Endothelial cell of umbilical vein (primary cell): Measurements from ENCODE around the gene MLC1. TPM values are rescaled to one million over a fixed set of nuclear protein-coding genes. Genes with fewer than 3 reads are reported as not detected.

Experiments
- BruUV-seq: library from RNA; stranded (reverse); fragments of 400-500 nt; replicated peaks from 2 replicates; lab custom pipeline; 2021; lab: Mats Ljungman, UMichigan
- CTCF ChIA-PET: fragments of 300-600, 350-600 bp; sonication (Branson Sonifier 250); formaldehyde crosslinking; loops from one replicate; lab custom pipeline; 2021; ENCODE audit warnings: antibody characterized with exemption, inconsistent platforms; lab: Charles Lee
- POLR2A ChIA-PET: fragments of 300-600, 350-600 bp; sonication (Branson Sonifier 250); formaldehyde crosslinking; loops from one replicate; lab custom pipeline; 2021; ENCODE audit warnings: antibody characterized with exemption, inconsistent platforms; lab: Charles Lee
- DNase-seq: peaks from one replicate; pipeline ENCODE4 v3.0.0-alpha.2; 2011; ENCODE audit warnings: low read depth, low spot score
- FAIRE-seq: peaks from 2 replicates; lab custom pipeline; 2011; peaks lifted over from hg19 to GRCh38; lab: Jason Lieb, UNC
- H2AFZ ChIP-seq: 2 replicates; pipeline ENCODE4 v1.6.0; 2012; ENCODE audit warnings: low read depth, low read length, control low read depth, inconsistent platforms
- H3K27ac ChIP-seq: 2 replicates; pipeline ENCODE4 v1.5.1; 2011; ENCODE audit warnings: low read depth, mild to moderate bottlenecking, control low read depth, low read length, moderate library complexity; ENCODE audit not compliant: insufficient read depth
- H3K27me3 ChIP-seq, 2 experiments: 2 replicates each; pipeline versions ENCODE4 v1.6.0 to v1.6.1; 2011; ENCODE audit warnings: low read length in 2 of 2, mixed read lengths in 1 of 2; ENCODE audit not compliant: control insufficient read depth in 2 of 2, insufficient read depth in 2 of 2
- H3K36me3 ChIP-seq, 2 experiments: 2 replicates in 1 of 2; 3 replicates in 1 of 2; pipeline ENCODE4 v1.5.1; 2011; ENCODE audit warnings: low read length in 2 of 2, mild to moderate bottlenecking in 1 of 2, moderate library complexity in 1 of 2; ENCODE audit not compliant: control insufficient read depth in 2 of 2, insufficient read depth in 2 of 2; ENCODE audit errors: extremely low read depth in 1 of 2
- H3K4me1 ChIP-seq: 3 replicates; pipeline ENCODE4 v1.5.1; 2011; ENCODE audit warnings: mild to moderate bottlenecking, low read length; ENCODE audit not compliant: control insufficient read depth, insufficient read depth; ENCODE audit errors: extremely low read depth
- H3K4me2 ChIP-seq: 2 replicates; pipeline ENCODE4 v1.6.1; 2011; ENCODE audit warnings: low read length, control low read depth, mixed read lengths; ENCODE audit not compliant: insufficient read depth
- H3K4me3 ChIP-seq, 3 experiments: fragments of 200-600 bp in 1 of 3; sonication (generic), shearing (Covaris generic) in 1 of 3; replicated peaks in 1 of 3; 2 replicates each; pipeline ENCODE4 v1.5.1; 2011 to 2016; ENCODE audit warnings: control low read depth in 3 of 3, low read length in 3 of 3, mild to moderate bottlenecking in 2 of 3, inconsistent platforms in 1 of 3, low read depth in 1 of 3, moderate library complexity in 1 of 3; ENCODE audit not compliant: insufficient read depth in 1 of 3
- H3K79me2 ChIP-seq: 2 replicates; pipeline ENCODE4 v1.6.0; 2012; ENCODE audit warnings: low read length, inconsistent platforms; ENCODE audit not compliant: control insufficient read depth, insufficient read depth
- H3K9ac ChIP-seq: replicated peaks from 2 replicates; pipeline ENCODE3; 2011; ENCODE audit warnings: low read length, control low read depth; ENCODE audit not compliant: insufficient read depth; ENCODE audit errors: extremely low read depth
- H3K9me1 ChIP-seq: replicated peaks from 3 replicates; pipeline ENCODE4 v1.6.0; 2011; ENCODE audit warnings: mild to moderate bottlenecking, low read length; ENCODE audit not compliant: control insufficient read depth, insufficient read depth; ENCODE audit errors: extremely low read depth
- H3K9me3 ChIP-seq: replicated peaks from 2 replicates; pipeline ENCODE4 v1.5.1; 2012; ENCODE audit warnings: low read length, inconsistent platforms; ENCODE audit not compliant: control insufficient read depth, insufficient read depth
- H4K20me1 ChIP-seq: replicated peaks from 2 replicates; pipeline ENCODE3; 2011; ENCODE audit warnings: mild to moderate bottlenecking, low read length; ENCODE audit not compliant: control insufficient read depth, insufficient read depth; ENCODE audit errors: extremely low read depth
- CTCF ChIP-seq, 2 donors: IDR thresholded peaks; 1 replicate in 1 of 2; 2 replicates in 1 of 2; pipeline ENCODE4 v1.5.1; 2011; ENCODE audit warnings: low read length in 2 of 2, mild to moderate bottlenecking in 2 of 2, moderate library complexity in 2 of 2, control low read depth in 1 of 2, inconsistent platforms in 1 of 2, low read depth in 1 of 2; ENCODE audit not compliant: insufficient read depth in 1 of 2; ENCODE audit errors: extremely low read depth in 1 of 2
- EZH2 ChIP-seq: IDR thresholded peaks from 2 replicates; pipeline ENCODE4 v1.6.1; 2012; ENCODE audit warnings: borderline replicate concordance, low read depth, mild to moderate bottlenecking, moderate library complexity, low read length, inconsistent platforms; ENCODE audit not compliant: severe bottlenecking
- FOS ChIP-seq: IDR thresholded peaks from 2 replicates; pipeline ENCODE4 v1.6.1; 2011; ENCODE audit warnings: mild to moderate bottlenecking, low read length, moderate library complexity, borderline replicate concordance; ENCODE audit not compliant: insufficient read depth
- GATA2 ChIP-seq: IDR thresholded peaks from 2 replicates; pipeline ENCODE4 v1.7.0; 2011; ENCODE audit warnings: low read depth, mild to moderate bottlenecking, moderate library complexity, mixed read lengths, low read length; ENCODE audit not compliant: insufficient read length, insufficient read depth
- JUN ChIP-seq: IDR thresholded peaks from 2 replicates; pipeline ENCODE4 v1.6.1; 2011; ENCODE audit warnings: borderline replicate concordance, low read depth; ENCODE audit not compliant: insufficient read length, insufficient read depth
- MAX ChIP-seq: IDR thresholded peaks from 2 replicates; pipeline ENCODE4 v1.6.1; 2011; ENCODE audit not compliant: insufficient read depth, insufficient read length
- MYC ChIP-seq: IDR thresholded peaks from one replicate; pipeline ENCODE4 v1.6.1; 2011; ENCODE audit warnings: mild to moderate bottlenecking, low read depth, low read length
- POLR2A ChIP-seq: IDR thresholded peaks from 2 replicates; pipeline ENCODE4 v1.6.1; 2012; ENCODE audit warnings: low read depth, mild to moderate bottlenecking, control low read depth, low read length
- POLR2AphosphoS5 ChIP-seq: IDR thresholded peaks from 2 replicates; pipeline ENCODE4 v1.6.1; 2012; ENCODE audit warnings: low read depth, mild to moderate bottlenecking, control low read depth, low read length, moderate library complexity; ENCODE audit not compliant: insufficient read depth
- dilution Hi-C: fragments of 300-500 bp; cut with MboI; formaldehyde crosslinking; loops from one replicate; pipeline ENCODE4 v1.15.0; 2019; ENCODE audit warnings: low sequenced_read_pairs; ENCODE audit not compliant: extremely low pct_ligation_motif_present
- intact Hi-C: fragments of 100-400 bp; cut with micrococcal nuclease; formaldehyde crosslinking; loops from one replicate; pipeline ENCODE4 v1.10.0; 2022
- polyA plus RNA-seq, 4 experiments: library from polyadenylated mRNA; depleted of rRNA in 3 of 4; stranded (reverse) in 3 of 4; unstranded in 1 of 4; fragments of >200 nt; gene quantifications; 2 replicates each; pipeline versions ENCODE4 v1.2.1 to v1.2.3, GENCODE V29; 2011 to 2012; ENCODE audit warnings: missing spikeins in 1 of 4
- total RNA-seq: library from RNA; stranded (reverse); gene quantifications from 2 replicates; pipeline ENCODE4 v1.2.3, GENCODE V29; 2021

MLC1 gene
- total and polyA plus RNA-seq, 2 donors (not counting 3 experiments of a cell fraction or from before 2014, with no cell fraction given): not detected

DNA sequence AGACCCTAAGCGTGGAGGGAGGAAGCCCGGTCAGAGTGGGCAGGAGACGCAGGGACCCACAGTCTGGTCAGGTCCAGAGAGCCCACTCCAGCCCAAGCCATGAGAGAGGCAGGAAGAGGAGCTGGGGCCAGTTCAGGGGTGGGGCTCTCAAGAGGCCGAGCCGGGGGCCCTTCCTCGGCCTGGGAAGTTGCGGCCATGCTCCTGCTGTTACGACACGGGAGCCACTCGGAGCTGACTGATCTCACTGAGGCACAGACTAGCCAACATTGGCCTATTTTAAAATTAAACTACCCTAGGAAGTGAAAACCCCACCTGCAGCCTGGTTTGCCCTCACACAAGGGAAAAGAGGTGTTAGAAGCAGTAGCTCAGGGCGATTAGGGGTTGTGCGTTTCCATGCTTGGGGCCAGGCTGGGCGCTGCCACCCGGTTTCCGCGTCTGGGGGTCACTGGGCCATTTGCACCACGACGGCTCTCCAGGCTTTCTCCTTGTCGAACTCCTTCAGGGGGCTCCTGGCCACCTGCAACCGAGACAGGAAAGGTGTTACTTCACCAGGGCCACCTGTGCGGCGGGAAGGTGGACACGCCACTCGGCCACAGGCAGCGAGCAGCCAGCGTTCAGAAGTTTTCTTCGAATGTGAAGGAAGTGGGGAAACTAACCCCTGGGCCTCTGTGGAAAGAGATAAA lies 23.9 kb downstream of the MLC1 start:
- Histone ChIP-seq H3K4me1 (no peaks in the 10 kb centered on the region), H3K27ac (no peak overlapping the region), H2AFZ (no peak overlapping the region), H3K27me3 (peaks cover 10 to 19% of the 10 kb centered on the region in 2 experiments), H3K4me3 (no peak overlapping the region), H3K79me2 (no peaks in the 10 kb centered on the region), H4K20me1 (no peaks in the 10 kb centered on the region), H3K36me3 (no peaks in the 10 kb centered on the region), H3K4me2 (no peak overlapping the region), H3K9me1 (no peaks in the 10 kb centered on the region), H3K9me3 (no peaks in the 10 kb centered on the region), H3K9ac (no peak overlapping the region)
- intact Hi-C loops: no loop called here
- DNase-seq (no peak), FAIRE-seq (no peak)
- TF ChIP-seq GATA2 (no peak), FOS (no peak), MAX (no peak)
- dilution Hi-C loops: no loop called here
- BruUV-seq: no TSS peak
- CTCF ChIA-PET: interaction anchor here (1.3 kb wide), 1 partner anchor 11 kb away, joined by 3 read pairs; no protein-coding TSS in a partner anchor
- POLR2A ChIA-PET: no interaction called here

- Histone ChIP-seq H3K9me3 (no peaks in the 10 kb centered on the region), H3K36me3 (no peaks in the 10 kb centered on the region), H3K27me3 (peaks cover 10 to 19% of the 10 kb centered on the region in 2 experiments), H3K4me2 (no peak overlapping the region), H2AFZ (no peak overlapping the region), H3K27ac (no peak overlapping the region), H3K4me3 (no peak overlapping the region), H3K9ac (no peak overlapping the region), H3K79me2 (no peaks in the 10 kb centered on the region), H4K20me1 (no peaks in the 10 kb centered on the region), H3K4me1 (no peaks in the 10 kb centered on the region), H3K9me1 (no peaks in the 10 kb centered on the region)
- DNase-seq (no peak), FAIRE-seq (no peak)
- dilution Hi-C loops (no loop called here), intact Hi-C loops (no loop called here)
- TF ChIP-seq POLR2A (no peak), POLR2AphosphoS5 (no peak), MAX (no peak), FOS (no peak), JUN (no peak), MYC (no peak), EZH2 (no peak), GATA2 (no peak), CTCF (IDR thresholded peaks at IDR 0.05; ENCODE audit: extremely low read depth in 1 of 2, insufficient read depth in 1 of 2, low read depth in 1 of 2, low read length in 2 of 2) (no peak)
- POLR2A ChIA-PET: no interaction called here
- no TSS peak for BruUV-seq
- CTCF ChIA-PET: interaction anchor here (1.3 kb wide), 2 partner anchors 10 kb away, joined by 3 to 4 read pairs; no protein-coding TSS in a partner anchor
Measured at GRCh38 chr22:50060441-50061140, 24.6 kb downstream of the MLC1 start.
